ENCODE results near the gene ADAT2. TPM values are rescaled to one million over a fixed set of nuclear protein-coding genes. Genes with fewer than 3 reads are reported as not detected.
"Not testable (repeated sequence)": the region's sequence is repeated elsewhere in the genome, so short reads cannot be mapped to it uniquely, and the experiment has no call there.

ADAT2 gene
- total RNA-seq = 1 to 10 TPM; 1.9 to 2.9 TPM
- long read RNA-seq, partial matches to known transcripts = 0 of 2 reads
- long read RNA-seq, other reads (novel, unspliced or antisense) = 0 of 2 reads

DNA sequence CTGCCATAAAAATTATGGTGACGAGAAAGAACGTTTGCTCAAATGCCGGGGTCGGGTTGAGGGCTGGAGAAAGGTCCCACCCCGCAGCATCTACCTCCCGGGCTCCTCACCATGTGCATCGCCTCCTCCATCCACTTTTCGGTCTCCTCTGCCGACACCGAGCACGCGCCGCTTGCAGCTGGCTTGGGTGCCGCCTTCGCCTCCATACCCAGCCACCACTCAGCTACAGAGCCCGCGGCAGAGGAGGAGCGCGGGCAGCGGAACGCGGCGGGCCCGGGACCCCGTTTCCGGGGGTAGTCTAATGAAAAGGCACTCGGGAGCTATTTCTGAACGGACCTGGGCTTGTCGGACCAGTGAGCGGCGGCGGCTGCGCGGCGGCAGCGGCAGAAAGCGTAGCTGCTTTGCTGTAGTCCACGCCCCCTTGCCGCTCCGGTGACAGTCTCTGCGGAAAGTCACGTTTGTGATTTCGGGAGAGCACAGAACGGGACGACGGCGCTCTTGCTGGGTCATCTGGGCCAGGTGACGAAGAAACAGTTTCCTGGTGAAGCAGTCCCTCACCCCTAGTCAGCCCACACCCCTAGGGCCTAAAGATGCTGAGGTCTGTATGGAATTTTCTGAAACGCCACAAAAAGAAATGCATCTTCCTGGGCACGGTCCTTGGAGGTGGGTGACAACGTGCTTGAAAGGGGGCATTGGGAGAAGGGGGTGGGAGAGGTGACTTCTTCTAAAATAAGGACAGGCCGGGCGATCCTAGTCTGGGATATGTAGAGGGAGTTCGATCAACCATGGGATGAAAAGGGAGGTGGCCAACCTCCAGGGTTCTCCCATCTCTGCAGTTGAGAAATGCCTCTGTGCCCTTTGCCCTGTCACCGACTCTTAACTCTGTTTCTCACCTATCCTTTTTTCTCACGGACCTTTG, at the start of gene ADAT2, which contains the start of gene PEX3:
TSS of gene ADAT2 (minus strand) at position 243 of the 919 bp plus-strand sequence. CDS start at position 206, 37 bp downstream.
TSS of gene PEX3 (plus strand) at position 353 of the 919 bp plus-strand sequence. CDS start at position 591, 238 bp downstream.
- intact Hi-C loops (cut with DNase I) = no loop called here
- ATAC-seq (peak; percentile 99 to 100), DNase-seq (peak; percentile 94)

GRCh38 chr6:143498428-143498827, 47.9 kb upstream of the ADAT2 start:
- no peak for ATAC-seq
- intact Hi-C loops (cut with DNase I) = no loop called here
- DNase-seq = no peak

GRCh38 chr6:143496974-143497373, 46.5 kb upstream of the ADAT2 start:
- intact Hi-C loops (cut with DNase I) = no loop called here
- DNase-seq (no peak), ATAC-seq (no peak)

DNA sequence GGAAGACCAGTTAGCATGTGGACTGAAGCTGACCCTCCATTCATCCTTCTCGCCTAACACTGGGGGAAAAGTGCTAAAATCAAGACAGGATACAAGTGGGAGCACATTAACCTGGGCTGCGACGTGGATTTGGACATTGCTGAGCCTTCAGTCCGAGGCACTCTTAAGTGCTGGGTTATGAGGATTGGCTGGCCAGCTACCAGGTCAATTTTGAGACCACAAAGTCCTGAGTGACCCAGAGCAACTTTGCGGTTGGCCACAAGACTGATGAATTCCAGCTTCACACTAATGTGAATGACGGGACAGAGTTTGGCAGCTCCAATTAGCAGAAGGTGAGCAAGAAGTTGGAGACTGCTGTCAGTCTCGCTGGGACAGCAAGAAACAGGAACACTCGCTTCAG, 40.3 kb upstream of the ADAT2 start:
- intact Hi-C loops (cut with DNase I) = no loop called here
- peak; percentile 12 to 61 for ATAC-seq
- DNase-seq = no peak

- DNase-seq (no peak), ATAC-seq (no peak)
- intact Hi-C loops (cut with DNase I) = no loop called here
Measured at GRCh38 chr6:143490244-143490643, 39.7 kb upstream of the ADAT2 start.

GRCh38 chr6:143486752-143487151, 36.3 kb upstream of the ADAT2 start:
- ATAC-seq = no peak
- DNase-seq = no peak
- intact Hi-C loops (cut with DNase I) = no loop called here

DNA sequence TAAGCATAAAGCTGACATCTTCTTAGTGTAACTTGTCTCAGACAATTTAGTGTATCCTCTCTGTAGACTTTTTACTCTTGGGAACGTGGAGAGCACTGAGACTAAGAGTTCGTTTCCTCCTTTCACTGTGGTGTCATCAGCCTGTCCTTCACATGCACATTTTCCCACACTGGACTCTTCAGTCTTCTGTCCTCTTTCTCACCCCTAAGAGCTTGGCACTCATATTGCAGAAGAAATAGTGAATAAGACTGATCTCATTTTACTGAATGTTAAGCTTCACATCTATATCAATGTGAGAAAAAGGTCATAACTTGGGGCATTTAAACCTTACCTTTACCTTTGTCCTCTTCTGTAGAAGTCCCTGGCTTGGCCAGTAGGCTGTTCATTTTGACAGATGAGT, 35.5 kb upstream of the ADAT2 start:
- intact Hi-C loops (cut with DNase I) = no loop called here
- no peak for DNase-seq
- ATAC-seq = no peak

DNA sequence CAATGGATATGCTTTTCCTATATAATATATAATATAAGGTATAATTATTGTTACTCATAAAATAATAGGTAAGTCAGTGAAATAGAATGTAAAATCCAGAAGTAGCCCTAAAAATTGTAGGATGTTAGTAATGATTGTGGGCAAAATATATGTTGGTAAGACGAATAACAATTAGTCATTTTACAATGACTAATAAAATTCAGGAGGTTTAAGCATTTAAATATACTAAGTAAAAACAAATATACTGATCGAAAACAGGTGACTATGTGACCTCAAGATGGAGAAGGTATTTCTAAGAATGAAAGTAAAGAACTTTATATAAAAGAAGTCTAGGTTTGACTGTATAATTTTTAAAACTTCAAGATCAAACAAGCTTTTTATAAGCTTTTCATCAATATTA, 32.1 kb upstream of the ADAT2 start:
- ATAC-seq (no peak), DNase-seq (no peak)
- intact Hi-C loops (cut with DNase I) = no loop called here

- intact Hi-C loops (cut with DNase I) = no loop called here
- no peak for DNase-seq
- ATAC-seq = no peak
Measured at GRCh38 chr6:143478479-143479062, 28.1 kb upstream of the ADAT2 start.

DNA sequence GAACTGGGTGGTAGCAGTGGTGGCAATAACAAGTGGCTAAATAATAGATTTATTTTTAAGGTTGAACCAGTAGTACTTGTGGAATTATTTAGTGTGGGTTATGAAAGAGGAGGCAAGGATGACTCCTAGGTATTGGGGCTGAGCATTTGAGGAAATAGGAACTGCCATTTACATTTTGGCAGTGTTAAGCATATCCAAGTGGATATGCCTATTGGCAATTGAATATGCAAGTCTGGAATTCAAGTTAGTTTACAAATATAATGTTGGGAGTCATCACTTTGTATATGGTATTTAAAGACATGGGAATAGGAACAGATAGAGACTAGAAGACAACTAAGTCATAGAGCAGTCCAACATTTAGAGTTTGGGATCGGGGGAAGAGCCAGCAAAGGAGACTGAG, 26.1 kb upstream of the ADAT2 start:
- DNase-seq (no peak), ATAC-seq (no peak)
- intact Hi-C loops (cut with DNase I) = no loop called here

DNA sequence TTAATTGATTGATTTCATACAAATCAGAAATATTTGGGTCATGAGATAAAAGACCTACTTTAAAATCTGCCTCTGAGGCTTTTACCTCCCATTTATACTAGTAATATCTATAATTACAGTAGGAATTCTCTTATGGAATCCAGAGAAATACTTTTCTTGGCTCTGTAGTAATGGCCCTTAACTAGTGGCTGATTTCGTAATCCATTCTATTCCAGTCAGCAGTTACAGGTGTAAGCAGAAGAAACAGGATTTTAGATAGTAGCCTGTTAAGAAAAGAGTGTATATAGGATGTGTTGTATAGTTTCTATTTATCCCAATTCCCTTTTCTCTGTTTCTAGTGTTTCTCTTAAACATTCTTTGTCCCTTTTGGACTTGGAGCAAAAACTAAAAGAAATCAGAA, 21.3 kb upstream of the ADAT2 start:
- no peak for DNase-seq
- no peak for ATAC-seq
- intact Hi-C loops (cut with DNase I) = no loop called here

DNA sequence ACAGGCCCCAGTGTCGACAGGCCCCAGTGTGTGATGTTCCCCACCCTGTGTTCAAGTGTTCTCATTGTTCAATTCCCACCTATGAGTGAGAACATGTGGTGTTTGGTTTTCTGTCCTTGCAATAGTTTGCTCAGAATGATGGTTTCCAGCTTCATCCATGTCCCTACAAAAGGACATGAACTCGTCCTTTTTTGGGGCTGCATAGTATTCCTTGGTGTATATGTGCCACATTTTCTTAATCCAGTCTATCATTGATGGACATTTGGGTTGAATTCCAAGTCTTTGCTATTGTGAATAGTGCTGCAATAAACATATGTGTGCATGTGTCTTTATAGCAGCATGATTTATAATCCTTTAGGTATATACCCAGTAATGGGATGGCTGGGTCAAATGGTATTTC, 18.3 kb upstream of the ADAT2 start:
- DNase-seq; ATAC-seq; intact Hi-C loops (cut with DNase I): not testable (repeated sequence)

DNA sequence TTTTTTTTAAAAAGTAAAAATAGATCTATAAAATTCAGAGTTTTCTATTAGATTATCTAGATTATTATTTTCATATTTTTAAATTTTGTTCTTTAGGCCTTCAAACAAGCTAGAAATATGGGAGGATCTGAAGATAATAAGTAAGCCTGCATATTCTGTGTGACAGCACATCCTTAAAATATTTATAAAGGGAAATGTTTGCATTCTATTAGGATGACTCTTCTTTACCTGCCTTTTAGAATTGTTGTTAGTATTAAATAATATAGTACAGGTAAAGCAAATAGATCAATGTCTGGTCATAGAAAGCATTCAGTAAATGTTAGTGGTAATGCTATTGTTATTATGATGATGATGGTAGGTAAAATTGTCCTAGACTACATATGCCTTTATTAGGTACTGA, 17.5 kb upstream of the ADAT2 start:
- ATAC-seq = no peak
- intact Hi-C loops (cut with DNase I) = no loop called here
- no peak for DNase-seq

- no peak for DNase-seq
- ATAC-seq = no peak
- intact Hi-C loops (cut with DNase I) = no loop called here
Measured at GRCh38 chr6:143465546-143465945, 15.1 kb upstream of the ADAT2 start.

DNA sequence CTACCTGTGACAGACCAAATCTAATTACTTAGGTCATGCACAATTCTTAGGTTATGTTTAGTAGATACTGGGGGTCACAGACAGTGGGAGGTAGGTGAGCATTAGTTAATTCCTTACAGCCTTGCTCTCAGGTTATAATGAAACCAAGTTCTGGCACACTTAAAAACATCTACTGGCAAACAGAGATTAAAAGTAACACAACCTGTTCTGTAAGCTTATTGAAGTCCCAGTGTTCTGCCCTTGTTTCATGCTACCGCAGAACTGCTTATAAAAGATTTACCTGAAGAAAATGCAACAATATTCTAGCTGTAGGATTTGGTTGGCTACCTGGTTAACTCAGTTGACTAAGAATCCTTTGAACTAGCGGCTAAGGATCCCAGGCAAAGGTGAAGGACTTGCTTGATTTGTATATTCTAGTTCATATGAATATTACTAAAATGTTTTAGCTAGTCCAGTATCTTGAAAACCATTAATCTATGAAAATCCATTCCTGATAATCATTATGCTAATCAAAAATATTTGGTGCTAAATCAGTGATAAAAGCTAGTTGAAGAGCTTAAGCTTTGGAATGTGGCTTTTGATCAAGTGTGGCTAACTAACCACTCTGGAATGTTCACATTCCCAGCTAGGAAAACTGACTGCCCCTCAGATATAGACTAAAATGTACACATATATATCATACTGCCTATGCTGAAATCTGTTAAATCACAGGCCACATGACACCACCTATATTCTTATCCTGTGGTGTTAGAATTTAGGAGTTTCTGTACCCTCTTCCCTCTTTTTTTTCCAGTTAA, 7.3 kb upstream of the ADAT2 start:
- intact Hi-C loops (cut with DNase I) = no loop called here
- DNase-seq (no peak), ATAC-seq (no peak)

DNA sequence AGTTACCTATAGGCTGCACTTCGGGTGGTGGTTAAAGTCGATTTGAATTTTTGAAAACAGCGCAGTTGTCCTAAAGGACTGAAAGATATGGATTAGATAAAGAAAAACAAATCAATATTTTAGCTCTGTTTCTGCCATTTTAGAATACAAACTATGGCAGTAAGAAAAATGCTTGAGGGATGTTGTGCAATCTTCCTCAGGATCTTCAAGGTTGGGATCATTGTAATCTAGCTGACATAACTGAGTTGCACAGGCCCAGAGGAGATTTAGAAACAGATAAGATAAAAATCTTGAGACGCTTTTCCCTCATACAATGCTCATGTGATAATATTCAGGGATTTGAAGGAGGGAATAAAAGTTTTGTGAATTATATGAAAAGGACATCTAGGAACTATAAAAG, 1.0 kb upstream of the ADAT2 start:
- intact Hi-C loops (cut with DNase I) = no loop called here
- ATAC-seq = no peak
- DNase-seq = no peak

DNA sequence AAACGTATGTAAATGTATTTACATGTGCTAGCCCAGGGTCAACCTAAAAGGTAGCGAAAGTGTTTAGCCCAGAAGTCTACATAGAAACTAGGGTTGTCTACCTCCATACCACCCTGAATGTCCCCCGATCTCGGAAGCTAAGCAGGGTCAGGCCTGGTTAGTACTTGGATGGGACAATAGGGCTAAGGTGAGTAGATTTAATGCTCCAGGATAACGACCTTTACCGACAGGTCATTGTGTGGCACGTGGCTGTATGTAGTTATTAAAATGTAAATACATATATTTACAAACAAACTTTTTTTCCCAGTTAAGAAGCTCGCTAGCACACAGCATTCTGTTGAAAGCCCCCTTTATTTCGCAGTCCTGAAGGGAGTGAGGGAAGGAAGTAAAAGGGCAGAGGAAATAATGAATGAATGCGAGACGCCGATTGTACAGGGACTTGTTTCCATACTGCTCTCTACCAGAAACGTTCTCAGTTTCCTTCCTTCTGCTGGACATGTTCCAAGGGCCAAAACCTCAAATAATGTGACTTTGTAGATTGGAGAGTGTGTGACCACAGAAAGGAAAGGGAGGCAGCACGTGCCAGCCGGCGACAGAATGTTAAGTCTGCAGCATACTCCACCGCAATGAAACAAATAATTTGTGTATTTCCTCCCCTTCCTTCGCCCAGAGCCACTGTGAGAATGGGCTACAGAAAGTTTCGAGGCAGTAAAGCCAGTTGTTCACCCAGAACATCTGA, 612 bp downstream of the ADAT2 start:
- ATAC-seq (peak; percentile 6 to 10), DNase-seq (no peak)
- intact Hi-C loops (cut with DNase I) = no loop called here

GRCh38 chr6:143449082-143449713, 1.3 kb downstream of the ADAT2 start:
- no peak for DNase-seq
- intact Hi-C loops (cut with DNase I) = no loop called here
- ATAC-seq = no peak

DNA sequence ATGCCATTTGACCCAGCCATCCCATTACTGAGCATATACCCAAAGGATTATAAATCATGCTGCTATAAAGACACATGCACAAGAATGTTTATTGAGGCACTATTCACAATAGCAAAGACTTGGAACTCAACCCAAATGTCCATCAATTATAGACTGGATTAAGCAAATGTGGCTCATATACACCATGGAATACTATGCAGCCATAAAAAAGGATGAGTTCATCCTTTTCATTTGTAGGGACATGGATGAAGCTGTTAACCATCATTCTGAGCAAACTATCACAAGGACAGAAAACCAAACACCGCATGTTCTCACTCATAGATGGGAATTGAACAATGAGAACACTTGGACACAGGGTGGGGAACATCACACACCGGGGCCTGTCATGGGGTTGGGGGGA, 2.6 kb downstream of the ADAT2 start:
- ATAC-seq; intact Hi-C loops (cut with DNase I); DNase-seq: not testable (repeated sequence)

Measured in left cardiac atrium (tissue), 4 donors.